HepG2 (cell line): ENCODE data around the gene RPL23. TPM values are rescaled to one million over a fixed set of nuclear protein-coding genes. Genes with fewer than 3 reads are reported as not detected.

ENCODE experiments used
- AKAP8 ChIP-seq: sonication (generic); formaldehyde crosslinking; IDR thresholded peaks from 2 replicates; pipeline ENCODE4 v1.5.1; 2020; ENCODE audit warnings: mild to moderate bottlenecking, missing genetic modification reagents
- E2F1 ChIP-seq: sonication (generic); formaldehyde crosslinking; IDR thresholded peaks from 2 replicates; pipeline ENCODE4 v1.5.0; 2020; ENCODE audit warnings: missing genetic modification reagents
- KDM3A ChIP-seq: IDR thresholded peaks from 2 replicates; pipeline ENCODE4 v1.6.1; 2018; ENCODE audit warnings: low read depth, missing compliant biosample characterization
- KLF15 ChIP-seq: sonication (generic); formaldehyde crosslinking; IDR thresholded peaks from 2 replicates; pipeline ENCODE4 v1.8.1; 2023; ENCODE audit warnings: borderline replicate concordance, mild to moderate bottlenecking, inconsistent platforms, missing genetic modification reagents, mixed read lengths
- MNT ChIP-seq: fragments of 450-650 bp; IDR thresholded peaks from 2 replicates; pipeline ENCODE4 v1.6.1; 2016
- PPARG ChIP-seq: conservative IDR thresholded peaks from 2 replicates; pipeline ENCODE4 v1.6.1; 2016; ENCODE audit warnings: missing biosample characterization, missing genetic modification reagents
- RORA ChIP-seq: sonication (generic); formaldehyde crosslinking; IDR thresholded peaks from 2 replicates; pipeline ENCODE4 v1.5.0; 2020; ENCODE audit warnings: mild to moderate bottlenecking, missing genetic modification reagents, moderate library complexity
- STAT6 ChIP-seq: sonication (generic); formaldehyde crosslinking; IDR thresholded peaks from 2 replicates; pipeline ENCODE4 v1.4.0; 2020; ENCODE audit warnings: missing genetic modification reagents, mild to moderate bottlenecking, borderline replicate concordance
- TERF1 ChIP-seq: sonication (generic); formaldehyde crosslinking; IDR thresholded peaks from 2 replicates; pipeline ENCODE4 v1.8.0; 2022; ENCODE audit warnings: mild to moderate bottlenecking, missing genetic modification reagents, moderate library complexity
- THRA ChIP-seq: sonication (generic); formaldehyde crosslinking; IDR thresholded peaks from 2 replicates; pipeline ENCODE4 v1.4.0; 2020; ENCODE audit warnings: missing genetic modification reagents, borderline replicate concordance
- ZHX1 ChIP-seq: sonication (generic); formaldehyde crosslinking; IDR thresholded peaks from 2 replicates; pipeline ENCODE4 v1.8.1; 2022; ENCODE audit warnings: low read depth, mild to moderate bottlenecking, missing genetic modification reagents
- ZNF20 ChIP-seq: sonication (generic); formaldehyde crosslinking; IDR thresholded peaks from 2 replicates; pipeline ENCODE4 v1.4.0; 2020; ENCODE audit warnings: mild to moderate bottlenecking, moderate library complexity, missing genetic modification reagents
- ZNF564 ChIP-seq: sonication (generic); formaldehyde crosslinking; IDR thresholded peaks from 2 replicates; pipeline ENCODE4 v1.8.1; 2023; ENCODE audit warnings: mild to moderate bottlenecking, missing genetic modification reagents
- ZNF788 ChIP-seq: sonication (generic); formaldehyde crosslinking; IDR thresholded peaks from 2 replicates; pipeline ENCODE4 v1.5.0; 2020; ENCODE audit warnings: mild to moderate bottlenecking, missing genetic modification reagents, borderline replicate concordance
- polyA plus RNA-seq, 8 experiments: library from polyadenylated mRNA; depleted of rRNA in 3 of 8; stranded (reverse) in 7 of 8; unstranded in 1 of 8; fragments of >200 nt; fragmentation: Illumina TruSeq in 4 of 8; extraction: Trizol in 4 of 8; gene quantifications; 2 replicates each; pipeline versions ENCODE4 v1.2.1 to v1.2.3, GENCODE V29; 2011 to 2016; ENCODE audit warnings: low read depth in 4 of 8, missing spikeins in 1 of 8, mixed read lengths in 1 of 8; ENCODE audit not compliant: insufficient read depth in 1 of 8
- total RNA-seq, 5 experiments: library from RNA; depleted of rRNA; stranded (reverse); fragments of >200 nt; fragmentation: Illumina TruSeq; extraction: Trizol; gene quantifications; 2 replicates each; pipeline ENCODE4 v1.2.3, GENCODE V29; 2016; ENCODE audit warnings: low read depth in 1 of 5
- TF ChIP-seq, protein P1 (sequence below): sonication (generic); formaldehyde crosslinking; IDR thresholded peaks from 2 replicates; pipeline ENCODE4 v1.5.1; 2020; ENCODE audit warnings: missing genetic modification reagents, mild to moderate bottlenecking, borderline replicate concordance

RPL23 gene
- total and polyA plus RNA-seq, 2 of the 13 experiments (the other 11 are each of a cell fraction or from before 2014, with no cell fraction given), result 2,790 to 4,860 TPM

- TF ChIP-seq KLF15 (CRISPR knock-in tag) (no peak), TERF1 (no peak), AKAP8 (CRISPR knock-in tag) (no peak), ZNF788 (CRISPR knock-in tag) (no peak), ZHX1 (CRISPR knock-in tag) (no peak), RORA (CRISPR knock-in tag) (no peak), THRA (CRISPR knock-in tag) (0 out of 2 replicates have a peak, but pooled peaks have one; percentile 21), ZNF564 (CRISPR knock-in tag) (no peak), ZNF20 (CRISPR knock-in tag) (no peak), PPARG (CRISPR knock-in tag) (no peak), E2F1 (CRISPR knock-in tag) (no peak), STAT6 (CRISPR knock-in tag) (no peak), KDM3A (CRISPR knock-in tag) (no peak), MNT (no peak)
- TF ChIP-seq, protein P1, sequence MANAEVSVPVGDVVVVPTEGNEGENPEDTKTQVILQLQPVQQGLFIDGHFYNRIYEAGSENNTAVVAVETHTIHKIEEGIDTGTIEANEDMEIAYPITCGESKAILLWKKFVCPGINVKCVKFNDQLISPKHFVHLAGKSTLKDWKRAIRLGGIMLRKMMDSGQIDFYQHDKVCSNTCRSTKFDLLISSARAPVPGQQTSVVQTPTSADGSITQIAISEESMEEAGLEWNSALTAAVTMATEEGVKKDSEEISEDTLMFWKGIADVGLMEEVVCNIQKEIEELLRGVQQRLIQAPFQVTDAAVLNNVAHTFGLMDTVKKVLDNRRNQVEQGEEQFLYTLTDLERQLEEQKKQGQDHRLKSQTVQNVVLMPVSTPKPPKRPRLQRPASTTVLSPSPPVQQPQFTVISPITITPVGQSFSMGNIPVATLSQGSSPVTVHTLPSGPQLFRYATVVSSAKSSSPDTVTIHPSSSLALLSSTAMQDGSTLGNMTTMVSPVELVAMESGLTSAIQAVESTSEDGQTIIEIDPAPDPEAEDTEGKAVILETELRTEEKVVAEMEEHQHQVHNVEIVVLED (CRISPR knock-in tag), result no peak
These were observed 11.3 kb upstream of the RPL23 start (continued) for GRCh38 chr17:38864636-38865398.
